ENCODE measurements around the gene KCTD1.

GRCh38 chr18:26563024-26563423 lies 14.7 kb upstream of the KCTD1 start:
- TF ChIP-seq EZH2 (IDR thresholded peaks at IDR 0.05; ENCODE audit: insufficient read depth, low read length), result no peak
- TF ChIP-seq CTCF (IDR thresholded peaks at IDR 0.05; ENCODE audit: insufficient read depth, low read depth, low read length), result no peak

Measured in astrocyte (in vitro differentiated cells and primary cell).